ENCODE results near the gene MKRN1.
A peak's percentile ranks its signal among the peaks of the same experiment; 100 is the strongest.

MKRN1 gene

GRCh38 chr7:140404565-140405065 lies 74.7 kb downstream of the MKRN1 start:
- H3K9me2 ChIP-seq (replicated peaks; ENCODE audit: control insufficient read depth, low read length) = no peaks in the 10 kb centered on the region
- H3F3A ChIP-seq (ENCODE audit: control insufficient read depth, insufficient read depth) = no peaks in the 10 kb centered on the region
- H3K36me3 ChIP-seq (ENCODE audit: control insufficient read depth, low read length) = no peaks in the 10 kb centered on the region
- peaks cover 25% of the 10 kb centered on the region for H3K27me3 ChIP-seq (ENCODE audit: control insufficient read depth, low read length)
- TF ChIP-seq CTCF (IDR thresholded peaks at IDR 0.05; ENCODE audit: low read depth, low read length, poor library complexity, severe bottlenecking) (no peak), EZH2phosphoT487 (IDR thresholded peaks at IDR 0.05; ENCODE audit: borderline replicate concordance, low read length) (no peak)
- H3K4me2 ChIP-seq (ENCODE audit: low read length) = peak overlapping the region; percentile 69
- no peaks in the 10 kb centered on the region for H3K79me2 ChIP-seq (ENCODE audit: control insufficient read depth, low read length)
- no peaks in the 10 kb centered on the region for H3K9me3 ChIP-seq (ENCODE audit: control insufficient read depth, insufficient read depth, low read length)
- no peak overlapping the region for H3K27ac ChIP-seq (ENCODE audit: low read depth, low read length)
- H4K20me1 ChIP-seq (ENCODE audit: control insufficient read depth, insufficient read depth, low read depth, low read length) = no peaks in the 10 kb centered on the region
- H3K4me1 ChIP-seq (ENCODE audit: control insufficient read depth, low read length) = peaks cover 13% of the 10 kb centered on the region
- H3K4me3 ChIP-seq (ENCODE audit: low read length) = peak overlapping the region; percentile 66

- Histone ChIP-seq H3K9me3 (ENCODE audit: control insufficient read depth, insufficient read depth, low read length) (no peaks in the 10 kb centered on the region), H3K79me2 (ENCODE audit: control insufficient read depth, low read length) (no peaks in the 10 kb centered on the region), H3K4me1 (ENCODE audit: control insufficient read depth, low read length) (peaks cover 13% of the 10 kb centered on the region), H3F3A (ENCODE audit: control insufficient read depth, insufficient read depth) (no peaks in the 10 kb centered on the region), H3K4me3 (ENCODE audit: low read length) (peak within 1 kb of the TSS; percentile 66), H3K4me2 (ENCODE audit: low read length) (peak within 1 kb of the TSS; percentile 69), H3K27ac (ENCODE audit: low read depth, low read length) (no peak within 1 kb of the TSS), H4K20me1 (ENCODE audit: control insufficient read depth, insufficient read depth, low read depth, low read length) (no peaks in the 10 kb centered on the region), H3K36me3 (ENCODE audit: control insufficient read depth, low read length) (no peaks in the 10 kb centered on the region), H3K9me2 (replicated peaks; ENCODE audit: control insufficient read depth, low read length) (no peaks in the 10 kb centered on the region), H3K27me3 (ENCODE audit: control insufficient read depth, low read length) (peaks cover 28% of the 10 kb centered on the region)
- TF ChIP-seq EZH2phosphoT487 (IDR thresholded peaks at IDR 0.05; ENCODE audit: borderline replicate concordance, low read length) (peak; percentile 83; the same call in 1 of the 2 replicates), CTCF (IDR thresholded peaks at IDR 0.05; ENCODE audit: low read depth, low read length, poor library complexity, severe bottlenecking) (no peak)
Observed at GRCh38 chr7:140403878-140404564, 75.3 kb downstream of the MKRN1 start, which contains the start of gene RAB19. Gene RAB19 (plus strand): TSS chr7:140404058. CDS start chr7:140407647, 3,589 bp downstream.

All from DOHH2 (cell line).